B cell (primary cell): ENCODE results near the gene CCR4. TPM values are rescaled to one million over a fixed set of nuclear protein-coding genes. Genes with fewer than 3 reads are reported as not detected.
"Not testable (repeated sequence)": the region's sequence is repeated elsewhere in the genome, so short reads cannot be mapped to it uniquely, and the experiment has no call there.

Experiments used
- ATAC-seq: fragments of 200-7000 bp; cut with Tn5 transposase; one replicate; pipeline ENCODE4 v1.10.0; 2021; ENCODE audit warnings: low read depth, mild to moderate bottlenecking, moderate number of reproducible peaks, moderate library complexity
- CTCF ChIA-PET: fragments of 350-600 bp; sonication (Branson Sonifier 250); formaldehyde crosslinking; loops from one replicate; lab custom pipeline; 2021; ENCODE audit warnings: antibody characterized with exemption, inconsistent platforms; lab: Charles Lee
- POLR2A ChIA-PET: fragments of 350-600 bp; sonication (Branson Sonifier 250); formaldehyde crosslinking; loops from one replicate; lab custom pipeline; 2021; ENCODE audit warnings: antibody characterized with exemption; lab: Charles Lee
- DNase-seq: peaks from one replicate; pipeline ENCODE4 v3.0.0; 2013
- H2AFZ ChIP-seq: 2 replicates; pipeline ENCODE4 v1.6.1; 2012; ENCODE audit warnings: mild to moderate bottlenecking, low read depth, low read length; ENCODE audit not compliant: insufficient read depth, poor library complexity, severe bottlenecking
- H3K27ac ChIP-seq, 2 donors: 1 replicate in 1 of 2; 2 replicates in 1 of 2; pipeline ENCODE4 v1.5.1; 2012 to 2013; ENCODE audit warnings: low read length in 2 of 2, mild to moderate bottlenecking in 2 of 2, moderate library complexity in 1 of 2
- H3K27me3 ChIP-seq, 4 experiments: fragments of 200-600 bp in 1 of 4; sonication (generic) in 1 of 4; replicated peaks in 1 of 4; 1 replicate in 2 of 4; 2 replicates in 2 of 4; pipeline versions ENCODE4 v1.6.1 to v1.7.0; 2013 to 2016; ENCODE audit warnings: low read length in 3 of 4, mild to moderate bottlenecking in 2 of 4, mixed read lengths in 1 of 4, moderate library complexity in 1 of 4; ENCODE audit not compliant: insufficient read depth in 4 of 4, control insufficient read depth in 3 of 4; ENCODE audit errors: control extremely low read depth in 1 of 4
- H3K36me3 ChIP-seq, 2 experiments: replicated peaks in 1 of 2; 1 replicate in 1 of 2; 2 replicates in 1 of 2; pipeline versions ENCODE4 v1.6.1 to v1.7.1; 2013; ENCODE audit warnings: low read length in 1 of 2; ENCODE audit not compliant: insufficient read depth in 2 of 2, control insufficient read depth in 1 of 2; ENCODE audit errors: control extremely low read depth in 1 of 2, extremely low read depth in 1 of 2
- H3K4me1 ChIP-seq, 2 donors: fragments of 200-600 bp in 1 of 2; sonication (generic) in 1 of 2; 1 replicate in 1 of 2; 2 replicates in 1 of 2; pipeline versions ENCODE4 v1.5.1 to v1.6.1; 2013 to 2017; ENCODE audit warnings: low read length in 2 of 2; ENCODE audit not compliant: control insufficient read depth in 2 of 2, insufficient read depth in 2 of 2
- H3K4me2 ChIP-seq: replicated peaks from 2 replicates; pipeline ENCODE3; 2012; ENCODE audit warnings: mild to moderate bottlenecking, low read depth, low read length; ENCODE audit not compliant: poor library complexity, severe bottlenecking
- H3K4me3 ChIP-seq, 5 experiments: fragments of 200-600 bp in 1 of 5; sonication (generic) in 1 of 5; 1 replicate in 3 of 5; 2 replicates in 2 of 5; pipeline versions ENCODE4 v1.5.1 to v1.7.0; 2011 to 2016; ENCODE audit warnings: low read length in 4 of 5, mild to moderate bottlenecking in 4 of 5, low read depth in 2 of 5, control low read depth in 1 of 5, moderate library complexity in 1 of 5; ENCODE audit not compliant: insufficient read depth in 1 of 5; ENCODE audit errors: control extremely low read depth in 1 of 5, extremely low read depth in 1 of 5
- H3K79me2 ChIP-seq: fragments of 200-600 bp; sonication (generic); one replicate; pipeline ENCODE4 v1.6.0; 2016; ENCODE audit warnings: low read length; ENCODE audit not compliant: control insufficient read depth, insufficient read depth
- H3K9ac ChIP-seq: fragments of 200-600 bp; sonication (generic); 2 replicates; pipeline ENCODE4 v1.6.1; 2017; ENCODE audit warnings: mild to moderate bottlenecking, low read length, moderate library complexity
- H3K9me3 ChIP-seq, 3 donors: one replicate each; pipeline versions ENCODE4 v1.6.1 to v1.7.1; 2013; ENCODE audit warnings: low read length in 2 of 3; ENCODE audit not compliant: control insufficient read depth in 2 of 3, insufficient read depth in 1 of 3; ENCODE audit errors: control extremely low read depth in 1 of 3
- H4K20me1 ChIP-seq: 2 replicates; pipeline ENCODE4 v1.6.0; 2012; ENCODE audit warnings: mild to moderate bottlenecking, low read length; ENCODE audit not compliant: insufficient read depth, control insufficient read depth, poor library complexity, severe bottlenecking
- H3K27ac Mint-ChIP-seq: one replicate; pipeline ENCODE4 v1.8.0; 2021; ENCODE audit warnings: mixed read lengths
- H3K27me3 Mint-ChIP-seq: one replicate; pipeline ENCODE4 v1.8.0; 2021; ENCODE audit warnings: mixed read lengths
- H3K4me1 Mint-ChIP-seq: one replicate; pipeline ENCODE4 v1.8.0; 2021; ENCODE audit warnings: mixed read lengths
- H3K4me3 Mint-ChIP-seq: one replicate; pipeline ENCODE4 v1.8.0; 2021; ENCODE audit warnings: mixed read lengths
- H3K9me3 Mint-ChIP-seq: one replicate; pipeline ENCODE4 v1.8.0; 2022; ENCODE audit warnings: mixed read lengths; ENCODE audit not compliant: insufficient read depth
- EZH2 ChIP-seq: IDR thresholded peaks from 2 replicates; pipeline ENCODE4 v1.6.1; 2012; ENCODE audit warnings: borderline replicate concordance, low read depth, mild to moderate bottlenecking, moderate library complexity, low read length; ENCODE audit not compliant: insufficient read depth, poor library complexity, severe bottlenecking
- WGBS: methylation state at CpG from one replicate; pipeline ENCODE4 v1.1.5; 2013; ENCODE audit warnings: missing lambda C conversion rate; ENCODE audit not compliant: insufficient coverage; 5-methylcytosine and 5-hydroxymethylcytosine counted together
- intact Hi-C: fragments of 100-400 bp; cut with micrococcal nuclease; formaldehyde crosslinking; loops from one replicate; pipeline ENCODE4 v1.10.0; 2022
- polyA plus RNA-seq: library from polyadenylated mRNA; depleted of rRNA; stranded (reverse); fragments of >200 nt; gene quantifications from 2 replicates; pipeline ENCODE4 v1.2.3, GENCODE V29; 2012
- total RNA-seq, 2 donors: library from RNA; stranded (reverse); fragments of 120-200 nt in 1 of 2; gene quantifications; 1 replicate in 1 of 2; 2 replicates in 1 of 2; pipeline versions ENCODE4 v1.2.3 to v1.2.4, GENCODE V29; 2013 to 2022
- TF ChIP-seq, protein P1 (sequence below): fragments of 200-600 bp; IDR thresholded peaks from one replicate; pipeline ENCODE4 v1.8.0; 2022; ENCODE audit warnings: antibody characterized with exemption, mild to moderate bottlenecking

Gene CCR4
- total and polyA plus RNA-seq, 2 donors (not counting 1 experiment from before 2014, with no cell fraction given) = 0.04 to 0.12 TPM

DNA sequence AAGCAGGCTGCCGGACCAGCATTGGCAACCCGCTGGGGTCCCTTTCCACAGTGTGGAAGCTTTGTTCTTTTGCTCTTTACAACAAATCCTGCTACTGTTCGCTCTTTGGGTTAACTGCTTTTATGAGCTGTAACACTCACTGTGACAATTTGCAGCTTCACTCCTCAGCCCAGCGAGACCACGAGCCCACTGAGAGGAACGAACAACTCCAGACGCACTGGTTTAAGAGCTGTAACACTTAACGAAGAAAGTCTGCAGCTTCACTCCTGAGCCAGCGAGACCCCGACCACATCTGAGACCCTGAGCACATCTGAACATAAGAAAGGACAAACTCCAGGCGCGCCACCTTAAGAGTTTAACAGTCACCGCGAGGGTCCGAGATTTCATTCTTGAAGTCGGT is 10.7 kb upstream of the CCR4 start:
- Histone ChIP-seq H3K36me3 (no peaks in the 10 kb centered on the region), H2AFZ (no peak overlapping the region), H3K27ac (no peak overlapping the region), H3K27me3 (no peaks in the 10 kb centered on the region), H3K4me1 (no peaks in the 10 kb centered on the region), H3K4me3 (no peak overlapping the region), H3K9me3 (peaks cover 0 to 3% (median 0%) of the 10 kb centered on the region in 3 donors), H4K20me1 (no peaks in the 10 kb centered on the region), H3K9ac (no peak overlapping the region), H3K4me2 (no peak overlapping the region), H3K79me2 (no peaks in the 10 kb centered on the region)
- WGBS = over 99% methylated on average over 16 of the region's 16 CpGs
- Mint-ChIP-seq H3K9me3 (no peaks in the 10 kb centered on the region), H3K27me3 (no peaks in the 10 kb centered on the region), H3K27ac (no peak overlapping the region), H3K4me1 (no peaks in the 10 kb centered on the region), H3K4me3 (no peak overlapping the region)
- POLR2A ChIA-PET = no interaction called here
- no peak for TF ChIP-seq EZH2
- TF ChIP-seq, protein P1, sequence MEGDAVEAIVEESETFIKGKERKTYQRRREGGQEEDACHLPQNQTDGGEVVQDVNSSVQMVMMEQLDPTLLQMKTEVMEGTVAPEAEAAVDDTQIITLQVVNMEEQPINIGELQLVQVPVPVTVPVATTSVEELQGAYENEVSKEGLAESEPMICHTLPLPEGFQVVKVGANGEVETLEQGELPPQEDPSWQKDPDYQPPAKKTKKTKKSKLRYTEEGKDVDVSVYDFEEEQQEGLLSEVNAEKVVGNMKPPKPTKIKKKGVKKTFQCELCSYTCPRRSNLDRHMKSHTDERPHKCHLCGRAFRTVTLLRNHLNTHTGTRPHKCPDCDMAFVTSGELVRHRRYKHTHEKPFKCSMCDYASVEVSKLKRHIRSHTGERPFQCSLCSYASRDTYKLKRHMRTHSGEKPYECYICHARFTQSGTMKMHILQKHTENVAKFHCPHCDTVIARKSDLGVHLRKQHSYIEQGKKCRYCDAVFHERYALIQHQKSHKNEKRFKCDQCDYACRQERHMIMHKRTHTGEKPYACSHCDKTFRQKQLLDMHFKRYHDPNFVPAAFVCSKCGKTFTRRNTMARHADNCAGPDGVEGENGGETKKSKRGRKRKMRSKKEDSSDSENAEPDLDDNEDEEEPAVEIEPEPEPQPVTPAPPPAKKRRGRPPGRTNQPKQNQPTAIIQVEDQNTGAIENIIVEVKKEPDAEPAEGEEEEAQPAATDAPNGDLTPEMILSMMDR = no peak
- CTCF ChIA-PET = interaction anchor here (1.3 kb wide), 1 partner anchor 432 kb away, joined by 4 read pairs; no protein-coding TSS in a partner anchor
- no peak for ATAC-seq
- no peak for DNase-seq
- intact Hi-C loops = no loop called here

DNA sequence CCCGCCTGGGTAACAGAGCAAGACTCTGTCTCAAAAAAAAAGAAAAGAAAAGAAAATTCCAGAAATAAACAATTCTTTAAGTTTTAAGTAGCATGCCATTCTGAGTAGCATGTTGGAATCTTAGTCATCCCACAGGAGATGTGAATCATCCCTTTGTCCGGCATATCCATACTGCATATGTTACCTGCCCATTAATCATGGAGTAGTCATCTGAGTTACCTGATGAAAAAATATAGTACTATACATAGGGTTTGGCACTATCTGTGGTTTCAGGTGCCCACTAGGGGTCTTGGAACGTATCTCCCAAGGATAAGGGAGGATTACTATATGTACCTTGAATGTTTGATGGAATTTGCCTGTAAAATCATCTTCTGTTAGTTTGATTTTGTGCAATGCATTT is 6.3 kb upstream of the CCR4 start:
- Histone ChIP-seq H3K27ac (no peak overlapping the region), H3K4me2 (no peak overlapping the region), H4K20me1 (no peaks in the 10 kb centered on the region), H3K9me3 (peaks cover 0 to 3% (median 0%) of the 10 kb centered on the region in 3 donors), H3K9ac (no peak overlapping the region), H3K79me2 (no peaks in the 10 kb centered on the region), H3K4me1 (peaks cover 0 to 6% of the 10 kb centered on the region in 2 donors), H3K4me3 (no peak overlapping the region), H3K27me3 (no peaks in the 10 kb centered on the region), H3K36me3 (no peaks in the 10 kb centered on the region), H2AFZ (no peak overlapping the region)
- no CpG with 5 or more reads among the region's 3 CpGs for WGBS
- peaks cover 6% of the 10 kb centered on the region for H3K4me1 Mint-ChIP-seq
- no peak for TF ChIP-seq EZH2
- TF ChIP-seq, protein P1 = no peak
- DNase-seq (no peak), ATAC-seq (no peak)
- H3K4me3 Mint-ChIP-seq = no peak overlapping the region
- ChIA-PET CTCF (interaction anchor here (6.6 kb wide), 1 partner anchor 128 kb away, joined by 132 read pairs; no protein-coding TSS in a partner anchor), POLR2A (no interaction called here)
- H3K9me3 Mint-ChIP-seq = no peaks in the 10 kb centered on the region
- intact Hi-C loops = no loop called here
- no peak overlapping the region for H3K27ac Mint-ChIP-seq
- no peaks in the 10 kb centered on the region for H3K27me3 Mint-ChIP-seq

DNA sequence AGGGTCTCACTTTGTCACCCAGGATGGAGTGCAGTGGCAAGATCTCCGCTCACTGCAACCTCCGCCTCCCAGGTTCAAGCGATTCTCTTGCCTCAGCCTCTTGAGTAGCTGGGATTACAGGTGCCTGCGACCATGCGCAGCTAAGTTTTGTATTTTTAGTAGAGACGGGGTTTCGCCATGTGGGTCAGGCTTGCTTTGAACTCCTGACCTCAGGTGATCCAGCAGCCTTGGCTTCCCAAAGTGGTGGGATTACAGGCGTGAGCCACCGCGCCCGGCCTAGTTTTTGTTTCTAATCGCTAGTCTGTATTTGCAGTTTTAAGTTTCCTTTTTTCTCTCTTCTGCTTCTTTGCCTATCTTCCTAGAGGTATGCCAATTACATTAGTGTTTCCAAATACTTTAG is 5.8 kb upstream of the CCR4 start:
- H3K27me3 ChIP-seq, H3K79me2 ChIP-seq, H4K20me1 ChIP-seq, H2AFZ ChIP-seq, H3K27me3 Mint-ChIP-seq, POLR2A ChIA-PET, H3K4me2 ChIP-seq, intact Hi-C loops, H3K36me3 ChIP-seq, H3K27ac Mint-ChIP-seq, H3K4me3 ChIP-seq, H3K9me3 Mint-ChIP-seq, H3K4me1 ChIP-seq, DNase-seq, H3K27ac ChIP-seq, ATAC-seq, H3K4me1 Mint-ChIP-seq, H3K9me3 ChIP-seq, H3K4me3 Mint-ChIP-seq, H3K9ac ChIP-seq: not testable (repeated sequence)
- CTCF ChIA-PET = interaction anchor here (6.0 to 6.6 kb wide), 2 partner anchors 127 to 427 kb away, joined by 85 to 132 read pairs; no protein-coding TSS in a partner anchor
- 98% methylated on average over 7 of the region's 12 CpGs for WGBS
